WTC11 (cell line): Measurements from ENCODE around the gene OOSP4A.

Source experiments
- ATF3 ChIP-seq: sonication (generic); formaldehyde crosslinking; conservative IDR thresholded peaks from 2 replicates; pipeline ENCODE4 v1.8.1; 2022; ENCODE audit warnings: mild to moderate bottlenecking, missing genetic modification reagents
- CTCF ChIP-seq: fragments of 200-600 bp; IDR thresholded peaks from 2 replicates; pipeline ENCODE4 v1.8.0; 2022; ENCODE audit warnings: antibody characterized with exemption
- HMGXB4 ChIP-seq: sonication (generic); formaldehyde crosslinking; IDR thresholded peaks from 2 replicates; pipeline ENCODE4 v1.8.1; 2023; ENCODE audit warnings: mild to moderate bottlenecking, moderate library complexity, missing genetic modification reagents
- PRDM15 ChIP-seq: sonication (generic); formaldehyde crosslinking; IDR thresholded peaks from 2 replicates; pipeline ENCODE4 v1.8.0; 2022; ENCODE audit warnings: missing genetic modification reagents

- TF ChIP-seq CTCF = no peak
- TF ChIP-seq PRDM15 (CRISPR knock-in tag) = no peak
- TF ChIP-seq HMGXB4 (CRISPR knock-in tag) = no peak
- no peak for TF ChIP-seq ATF3
These were observed 25.7 kb upstream of the OOSP4A start, which contains the start of gene OOSP1 for GRCh38 chr11:59938132-59938531.
